GM12878 (cell line): ENCODE results near the gene SDHAF2. TPM values are rescaled to one million over a fixed set of nuclear protein-coding genes. Genes with fewer than 3 reads are reported as not detected.

Source experiments
- ATAC-seq: fragments of 200-7000 bp; cut with Tn5 transposase; 3 replicates; pipeline ENCODE4 v1.9.1; 2020; ENCODE audit warnings: mild to moderate bottlenecking, moderate library complexity
- BruUV-seq: library from RNA; stranded (reverse); fragments of 400-500 nt; replicated peaks from 2 replicates; lab custom pipeline; 2021; lab: Mats Ljungman, UMichigan
- CTCF ChIA-PET: fragments of 300-600 bp; sonication (Branson Sonifier 250); formaldehyde crosslinking; extraction: SDS; loops from one replicate; lab custom pipeline; 2021; ENCODE audit warnings: inconsistent platforms; lab: Yijun Ruan, JAX
- POLR2A ChIA-PET: fragments of 350-600 bp; formaldehyde crosslinking; extraction: SDS; loops from one replicate; lab custom pipeline; 2021; ENCODE audit warnings: inconsistent platforms; lab: Charles Lee
- RAD21 ChIA-PET: fragments of 300-600 bp; sonication (Branson Sonifier 250); formaldehyde crosslinking; loops from one replicate; lab custom pipeline; 2023; ENCODE audit warnings: antibody characterized with exemption; ENCODE audit not compliant: unreplicated experiment; lab: Charles Lee
- SMC1A ChIA-PET: fragments of 300-600 bp; sonication (Branson Sonifier 250); formaldehyde crosslinking; loops from one replicate; lab custom pipeline; 2023; ENCODE audit not compliant: unreplicated experiment, uncharacterized antibody; lab: Charles Lee
- DNase-seq: peaks from one replicate; pipeline ENCODE4 v3.0.0-alpha.2; 2011; ENCODE audit warnings: low read depth, low spot score
- FAIRE-seq: peaks from 3 replicates; lab custom pipeline; 2011; peaks lifted over from hg19 to GRCh38; lab: Jason Lieb, UNC
- H2AFZ ChIP-seq: 2 replicates; pipeline ENCODE4 v1.6.0; 2011; ENCODE audit warnings: low read depth, low read length, control low read depth; ENCODE audit not compliant: control insufficient read depth
- H3K27ac ChIP-seq: 2 replicates; pipeline ENCODE4 v1.5.1; 2011; ENCODE audit warnings: control low read depth; ENCODE audit not compliant: control insufficient read depth, insufficient read depth
- H3K27me3 ChIP-seq, 2 experiments: replicated peaks in 1 of 2; 2 replicates each; pipeline versions ENCODE4 v1.6.0 to v1.6.1; 2011; ENCODE audit warnings: low read length in 1 of 2; ENCODE audit not compliant: control insufficient read depth in 2 of 2, insufficient read depth in 2 of 2
- H3K36me3 ChIP-seq, 2 experiments: 2 replicates each; pipeline ENCODE4 v1.5.1; 2011; ENCODE audit warnings: low read length in 1 of 2; ENCODE audit not compliant: control insufficient read depth in 2 of 2, insufficient read depth in 2 of 2
- H3K4me1 ChIP-seq: 2 replicates; pipeline ENCODE4 v1.6.1; 2011; ENCODE audit warnings: mild to moderate bottlenecking, low read length, moderate library complexity, mixed read lengths; ENCODE audit not compliant: control insufficient read depth, insufficient read depth
- H3K4me2 ChIP-seq: 2 replicates; pipeline ENCODE4 v1.6.0; 2011; ENCODE audit warnings: control low read depth; ENCODE audit not compliant: control insufficient read depth, insufficient read depth
- H3K4me3 ChIP-seq: fragments of 200-600 bp; sonication (generic); 2 replicates; pipeline ENCODE4 v1.5.1; 2016
- H3K79me2 ChIP-seq: 2 replicates; pipeline ENCODE4 v1.6.0; 2011; ENCODE audit warnings: low read length; ENCODE audit not compliant: control insufficient read depth, insufficient read depth
- H3K9ac ChIP-seq: 2 replicates; pipeline ENCODE4 v1.8.0; 2011; ENCODE audit warnings: low read length, control low read depth, mixed read lengths; ENCODE audit not compliant: control insufficient read depth, insufficient read depth
- H3K9me3 ChIP-seq: replicated peaks from 3 replicates; pipeline ENCODE4 v1.5.1; 2011; ENCODE audit warnings: mild to moderate bottlenecking, low read length; ENCODE audit not compliant: control insufficient read depth, insufficient read depth
- H4K20me1 ChIP-seq: 2 replicates; pipeline ENCODE4 v1.6.0; 2011; ENCODE audit not compliant: control insufficient read depth, insufficient read depth
- CUX1 ChIP-seq: IDR thresholded peaks from 2 replicates; pipeline ENCODE4 v1.6.1; 2012; ENCODE audit warnings: improper control_type of control experiment, low read depth, low read length; ENCODE audit not compliant: insufficient replicate concordance
- E2F8 ChIP-seq: fragments of 450-650 bp; IDR thresholded peaks from 2 replicates; pipeline ENCODE4 v1.6.1; 2018; ENCODE audit warnings: mild to moderate bottlenecking, low read depth, moderate library complexity; ENCODE audit not compliant: partially characterized antibody
- IKZF1 ChIP-seq: fragments of 450-650 bp; conservative IDR thresholded peaks from 2 replicates; pipeline ENCODE4 v1.6.1; 2017; ENCODE audit warnings: antibody characterized with exemption, mild to moderate bottlenecking
- KAT2A ChIP-seq: conservative IDR thresholded peaks from 2 replicates; pipeline ENCODE4 v1.6.1; 2011; ENCODE audit warnings: low read depth, low read length; ENCODE audit not compliant: control insufficient read depth
- MTA3 ChIP-seq: IDR thresholded peaks from 2 replicates; pipeline ENCODE4 v1.6.1; 2012; ENCODE audit warnings: low read length, inconsistent platforms, borderline replicate concordance
- MXI1 ChIP-seq: fragments of 150-350 bp; IDR thresholded peaks from 2 replicates; pipeline ENCODE4 v1.6.1; 2011; ENCODE audit warnings: low read depth, mild to moderate bottlenecking, inconsistent platforms, low read length, improper control_type of control experiment
- NFXL1 ChIP-seq: fragments of 450-650 bp; IDR thresholded peaks from 2 replicates; pipeline ENCODE4 v1.6.1; 2017; ENCODE audit warnings: antibody characterized with exemption, mild to moderate bottlenecking, borderline replicate concordance
- SMC3 ChIP-seq: IDR thresholded peaks from 2 replicates; pipeline ENCODE4 v1.6.1; 2011; ENCODE audit warnings: low read length, improper control_type of control experiment, borderline replicate concordance
- YY1 ChIP-seq: IDR thresholded peaks from 2 replicates; pipeline ENCODE4 v1.6.1; 2011; ENCODE audit warnings: low read depth, mild to moderate bottlenecking, low read length
- ZNF384 ChIP-seq: IDR thresholded peaks from 2 replicates; pipeline ENCODE4 v1.6.1; 2012; ENCODE audit warnings: low read depth, mild to moderate bottlenecking, low read length, improper control_type of control experiment, borderline replicate concordance
- WGBS: methylation state at CpG from one replicate; pipeline ENCODE4 v1.1.6; 2016; ENCODE audit warnings: low lambda C conversion rate; ENCODE audit not compliant: insufficient replicate concordance, insufficient coverage; ENCODE audit errors: missing lambda C conversion rate; 5-methylcytosine and 5-hydroxymethylcytosine counted together
- in situ Hi-C: fragments of 300-500 bp; cut with MboI; formaldehyde crosslinking; loops from 9 replicates; pipeline ENCODE4 v1.14.3; 2018; ENCODE audit warnings: mixed read lengths
- intact Hi-C: fragments of 100-400 bp; cut with micrococcal nuclease; formaldehyde crosslinking; loops from one replicate; pipeline ENCODE4 v1.14.2; 2022; ENCODE audit not compliant: unreplicated experiment
- polyA plus RNA-seq, 11 experiments: library from polyadenylated mRNA; depleted of rRNA in 4 of 11; unstranded in 6 of 11; stranded (reverse) in 5 of 11; fragments of >200 nt; fragmentation: Nextera tagmentation in 4 of 11; fragmentation: Illumina TruSeq in 1 of 11; extraction: Ambion mirVana in 4 of 11; extraction: Trizol in 1 of 11; gene quantifications; 1 replicate in 1 of 11; 2 replicates in 10 of 11; pipeline versions ENCODE4 v1.2.1 to v1.2.3, GENCODE V29; 2011 to 2016; ENCODE audit warnings: inconsistent platforms in 2 of 11, missing spikeins in 2 of 11, low read depth in 1 of 11
- total RNA-seq, 4 experiments: library from RNA; depleted of rRNA in 3 of 4; stranded (reverse); fragments of >200 nt in 3 of 4; fragmentation: Illumina TruSeq in 1 of 4; extraction: Trizol in 1 of 4; gene quantifications; 2 replicates each; pipeline versions ENCODE4 v1.2.1 to v1.2.3, GENCODE V29; 2013 to 2021

SDHAF2 gene
- total and polyA plus RNA-seq, 10 of the 15 experiments (the other 5 are each of a cell fraction or from before 2014, with no cell fraction given): 30.6 to 160 (median 78.3) TPM

DNA sequence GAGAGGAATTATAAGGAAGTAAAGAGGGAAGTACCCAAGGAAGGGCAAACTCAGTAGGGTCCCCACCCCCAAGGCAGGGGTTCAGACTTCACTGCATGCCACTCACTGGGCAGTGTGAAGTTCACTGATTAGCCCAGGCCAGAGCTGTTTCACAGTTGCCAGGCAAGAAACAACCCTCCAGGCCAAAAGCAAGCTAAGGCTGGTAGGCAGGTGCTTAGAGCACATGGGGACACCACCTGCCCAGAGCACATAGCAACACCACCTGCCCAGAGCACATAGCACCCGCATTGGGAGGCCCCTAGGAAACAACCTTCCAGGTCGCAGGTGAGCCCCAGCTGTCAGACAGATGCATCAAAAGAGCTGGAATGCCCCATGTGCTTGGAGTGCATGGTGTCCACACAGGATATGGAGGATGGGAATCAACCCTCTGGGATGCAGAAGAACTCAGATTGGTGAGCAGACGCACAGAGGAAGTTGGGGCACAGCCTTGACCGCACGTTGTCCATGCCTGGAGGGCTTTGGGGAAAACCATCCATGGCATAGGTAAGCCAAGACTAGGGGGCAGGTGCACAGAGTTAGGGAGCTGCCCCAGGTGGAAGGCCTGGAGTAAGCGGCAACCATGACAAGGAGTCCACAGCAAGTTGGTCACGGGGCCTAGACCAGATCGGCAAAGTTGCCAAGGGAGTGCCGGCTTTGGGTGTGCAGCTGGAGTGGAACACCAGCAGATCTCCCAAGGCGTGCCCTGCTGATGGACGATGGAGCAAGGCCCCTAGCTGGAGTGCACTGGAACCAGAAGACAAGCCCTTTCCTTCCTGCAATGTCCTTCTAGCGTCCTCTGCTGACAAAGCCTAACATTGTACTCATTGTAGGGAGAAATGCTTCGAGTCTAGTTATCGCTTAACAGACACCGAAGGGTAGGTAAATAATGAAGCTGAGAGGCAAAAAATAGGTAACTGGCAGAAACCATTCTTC lies 45.4 kb upstream of the SDHAF2 start:
- Histone ChIP-seq H3K27ac (no peak overlapping the region), H3K36me3 (peaks cover 0 to 1% of the 10 kb centered on the region in 2 experiments; a peak in 1 of 4 replicates), H3K27me3 (no peaks in the 10 kb centered on the region), H3K79me2 (no peaks in the 10 kb centered on the region), H2AFZ (no peak overlapping the region), H3K4me1 (no peaks in the 10 kb centered on the region), H3K4me3 (no peak overlapping the region), H3K4me2 (no peak overlapping the region), H4K20me1 (no peaks in the 10 kb centered on the region), H3K9me3 (no peaks in the 10 kb centered on the region), H3K9ac (no peak overlapping the region)
- in situ Hi-C loops: loop anchor here (5.0 kb wide), 1 partner anchor 47 kb away; no protein-coding TSS in a partner anchor
- ChIA-PET CTCF (interaction anchor here (0.5 to 9.0 kb wide), 32 partner anchors 10 to 553 kb away, joined by 3 to 729 read pairs (median 6); partner anchors contain the start of genes CPSF7, CYB561A3, DDB1 and SDHAF2), POLR2A (interaction anchor here (0.6 to 8.3 kb wide), 7 partner anchors 8 to 195 kb away, joined by 3 to 86 read pairs (median 4); partner anchors contain the start of genes DDB1, TKFC and TMEM216), RAD21 (interaction anchor here (1.0 to 6.2 kb wide), 20 partner anchors 8 to 554 kb away, joined by 3 to 424 read pairs (median 7); partner anchors contain the start of genes CYB561A3, DDB1, TKFC and TMEM138), SMC1A (interaction anchor here (0.9 to 9.7 kb wide), 29 partner anchors 8 to 553 kb away, joined by 3 to 414 read pairs (median 7); partner anchors contain the start of genes CYB561A3, DDB1, TKFC and TMEM138)
- WGBS: 82% methylated on average over 15 of the region's 15 CpGs
- ATAC-seq (peak; percentile 63), FAIRE-seq (no peak), DNase-seq (no peak)
- intact Hi-C loops: loop anchor here (1.0 to 2.0 kb wide), 3 partner anchors 28 to 130 kb away; no protein-coding TSS in a partner anchor
- BruUV-seq: no TSS peak
- no peak for TF ChIP-seq CUX1
- peak; percentile 20; the same call in 1 of the 2 replicates for TF ChIP-seq IKZF1
- TF ChIP-seq YY1: no peak
- TF ChIP-seq E2F8: no peak
- TF ChIP-seq KAT2A: no peak
- peak; percentile 32; the same call in 1 of the 2 replicates for TF ChIP-seq SMC3
- no peak for TF ChIP-seq NFXL1
- TF ChIP-seq MTA3: no peak
- TF ChIP-seq MXI1: no peak
- no peak for TF ChIP-seq ZNF384
